ENCODE data around the gene FAM13A.

- no peak for TF ChIP-seq EZH2 (IDR thresholded peaks at IDR 0.05; ENCODE audit: borderline replicate concordance)
- TF ChIP-seq, protein P1, sequence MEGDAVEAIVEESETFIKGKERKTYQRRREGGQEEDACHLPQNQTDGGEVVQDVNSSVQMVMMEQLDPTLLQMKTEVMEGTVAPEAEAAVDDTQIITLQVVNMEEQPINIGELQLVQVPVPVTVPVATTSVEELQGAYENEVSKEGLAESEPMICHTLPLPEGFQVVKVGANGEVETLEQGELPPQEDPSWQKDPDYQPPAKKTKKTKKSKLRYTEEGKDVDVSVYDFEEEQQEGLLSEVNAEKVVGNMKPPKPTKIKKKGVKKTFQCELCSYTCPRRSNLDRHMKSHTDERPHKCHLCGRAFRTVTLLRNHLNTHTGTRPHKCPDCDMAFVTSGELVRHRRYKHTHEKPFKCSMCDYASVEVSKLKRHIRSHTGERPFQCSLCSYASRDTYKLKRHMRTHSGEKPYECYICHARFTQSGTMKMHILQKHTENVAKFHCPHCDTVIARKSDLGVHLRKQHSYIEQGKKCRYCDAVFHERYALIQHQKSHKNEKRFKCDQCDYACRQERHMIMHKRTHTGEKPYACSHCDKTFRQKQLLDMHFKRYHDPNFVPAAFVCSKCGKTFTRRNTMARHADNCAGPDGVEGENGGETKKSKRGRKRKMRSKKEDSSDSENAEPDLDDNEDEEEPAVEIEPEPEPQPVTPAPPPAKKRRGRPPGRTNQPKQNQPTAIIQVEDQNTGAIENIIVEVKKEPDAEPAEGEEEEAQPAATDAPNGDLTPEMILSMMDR (IDR thresholded peaks at IDR 0.05; ENCODE audit: poor library complexity), result no peak
- TF ChIP-seq EZH2phosphoT487 (IDR thresholded peaks at IDR 0.05; ENCODE audit: low read depth, severe bottlenecking, unreplicated experiment), result no peak
Observed at GRCh38 chr4:88724406-88724805, 332.6 kb downstream of the FAM13A start.

All from hepatocyte (in vitro differentiated cells).